Kidney tubule cell (primary cell): ENCODE measurements around the gene CPO.

Source experiments
- DNase-seq: peaks from one replicate; pipeline ENCODE4 v3.0.0-alpha.2; 2018; ENCODE audit warnings: low spot score

CPO gene

DNA sequence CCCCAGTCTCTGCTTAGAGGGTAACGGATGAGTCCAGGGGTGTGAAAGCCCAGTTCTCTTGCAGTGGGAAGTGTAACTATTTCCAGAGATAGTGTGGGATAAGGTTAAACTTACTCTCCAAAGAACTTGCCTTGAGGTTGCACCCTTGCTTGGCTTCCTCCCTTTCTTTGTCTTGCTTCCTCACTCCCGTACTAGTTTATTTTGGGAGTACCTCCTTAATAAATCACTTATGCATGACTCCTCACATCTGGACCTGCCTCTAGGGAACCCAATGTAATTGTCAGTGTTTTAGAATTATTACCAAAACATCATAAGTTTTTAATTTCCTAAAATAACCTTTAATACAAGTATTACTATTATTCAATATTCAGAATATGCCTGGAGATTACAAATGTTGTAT is 35.2 kb downstream of the CPO start:
- DNase-seq = no peak

DNA sequence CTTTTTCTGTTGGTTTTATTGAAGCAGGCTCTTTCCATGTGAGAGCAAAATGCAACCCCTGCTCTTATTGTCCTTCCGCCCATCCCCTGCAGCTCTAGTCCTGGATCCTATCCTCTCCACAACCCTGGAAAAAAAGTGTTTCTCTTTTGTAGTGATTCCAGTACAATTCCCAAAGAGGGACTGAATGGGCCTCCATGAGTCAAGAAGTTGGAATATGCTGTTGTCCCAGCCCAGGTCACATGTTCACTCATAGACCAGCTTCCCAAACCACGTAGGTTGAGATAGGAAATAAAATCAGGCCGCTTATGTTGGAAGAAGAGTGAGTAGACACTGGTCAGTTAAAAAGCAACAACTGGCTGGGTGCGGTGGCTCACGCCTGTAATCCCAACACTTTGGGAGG is 39.4 kb downstream of the CPO start:
- no peak for DNase-seq

DNA sequence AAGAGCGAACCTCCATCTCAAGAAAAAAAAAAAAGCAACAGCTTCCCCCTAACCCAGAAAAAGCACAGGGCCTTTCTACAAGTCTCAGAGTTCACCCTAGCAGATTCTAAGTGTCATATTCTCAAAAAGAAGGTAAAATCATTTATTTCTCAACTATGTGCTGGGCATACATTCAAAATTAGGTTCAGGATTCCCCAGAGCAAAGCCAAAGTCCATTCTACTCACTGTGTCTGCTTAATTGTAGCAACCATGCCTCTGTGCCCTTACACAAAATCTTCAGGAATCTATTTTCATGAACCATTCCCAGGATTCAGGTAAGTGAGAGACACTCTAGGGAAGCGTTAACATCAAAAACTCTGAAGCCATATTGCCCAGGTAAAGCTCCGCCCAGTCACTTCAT is 40.0 kb downstream of the CPO start:
- no peak for DNase-seq

DNA sequence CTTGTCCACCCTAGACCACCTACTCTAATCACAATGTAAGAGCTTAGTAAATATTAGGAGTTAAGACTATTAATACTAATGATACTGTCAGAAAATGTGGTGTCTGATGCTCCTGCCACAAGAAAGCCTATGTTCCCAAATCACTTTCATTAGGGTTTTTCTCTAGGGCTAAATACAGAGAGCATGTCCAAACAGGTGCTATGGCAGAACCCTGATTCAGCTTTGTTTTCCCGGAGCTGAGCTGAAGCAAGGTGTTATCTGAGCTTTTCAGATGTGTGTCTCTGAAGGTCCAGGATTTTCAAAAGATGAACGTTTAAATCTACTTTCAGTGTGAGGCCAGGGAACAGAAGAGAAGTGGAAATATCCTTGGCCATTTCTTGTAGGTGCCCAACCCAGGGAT is 40.6 kb downstream of the CPO start:
- no peak for DNase-seq

DNA sequence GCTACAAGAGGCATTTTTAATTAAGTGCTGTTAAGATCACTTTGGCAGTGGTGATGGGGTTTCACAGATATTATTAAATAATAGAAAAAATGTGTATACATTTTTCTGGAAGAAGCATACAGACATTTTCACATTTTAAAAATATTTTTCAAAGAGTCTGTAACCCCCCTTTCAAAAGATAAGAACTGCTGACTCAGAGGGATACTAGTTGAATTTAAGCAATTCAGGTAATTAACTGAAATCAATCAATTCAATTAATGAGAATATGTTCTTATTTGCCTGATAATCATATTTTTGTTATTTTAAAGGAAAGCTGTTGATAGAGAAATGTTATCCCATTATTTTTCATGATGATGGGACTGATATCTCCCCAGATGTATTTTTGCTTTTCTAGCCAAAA is 41.1 kb downstream of the CPO start:
- DNase-seq = no peak

DNA sequence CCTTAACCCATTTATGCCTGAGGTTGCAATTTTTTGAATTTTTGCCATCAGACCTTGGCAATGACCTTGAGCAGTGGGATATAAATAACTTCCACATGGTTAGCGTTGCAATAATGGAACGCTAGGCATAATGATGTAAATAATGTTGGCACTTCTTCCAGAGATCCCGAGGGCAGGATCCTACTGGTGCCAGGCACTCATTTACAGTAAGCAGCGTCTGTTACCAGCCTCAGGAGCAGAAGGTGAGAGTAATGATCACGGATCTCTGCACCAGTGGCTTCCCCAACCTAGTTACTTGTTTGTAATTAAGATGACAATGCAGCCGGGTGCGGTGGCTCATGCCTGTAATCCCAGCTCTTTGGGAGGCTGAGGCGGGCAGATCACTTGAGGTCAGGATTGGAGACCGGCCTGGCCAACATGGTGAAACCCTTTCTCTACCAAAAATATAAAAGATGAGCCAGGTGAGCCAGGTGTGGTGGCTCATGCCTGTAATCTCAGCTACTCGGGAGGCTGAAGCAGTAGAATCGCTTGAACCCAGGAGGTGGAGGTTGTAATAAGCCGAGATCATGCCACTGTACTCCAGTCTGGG is 41.9 kb downstream of the CPO start:
- DNase-seq = peak; percentile 23

DNA sequence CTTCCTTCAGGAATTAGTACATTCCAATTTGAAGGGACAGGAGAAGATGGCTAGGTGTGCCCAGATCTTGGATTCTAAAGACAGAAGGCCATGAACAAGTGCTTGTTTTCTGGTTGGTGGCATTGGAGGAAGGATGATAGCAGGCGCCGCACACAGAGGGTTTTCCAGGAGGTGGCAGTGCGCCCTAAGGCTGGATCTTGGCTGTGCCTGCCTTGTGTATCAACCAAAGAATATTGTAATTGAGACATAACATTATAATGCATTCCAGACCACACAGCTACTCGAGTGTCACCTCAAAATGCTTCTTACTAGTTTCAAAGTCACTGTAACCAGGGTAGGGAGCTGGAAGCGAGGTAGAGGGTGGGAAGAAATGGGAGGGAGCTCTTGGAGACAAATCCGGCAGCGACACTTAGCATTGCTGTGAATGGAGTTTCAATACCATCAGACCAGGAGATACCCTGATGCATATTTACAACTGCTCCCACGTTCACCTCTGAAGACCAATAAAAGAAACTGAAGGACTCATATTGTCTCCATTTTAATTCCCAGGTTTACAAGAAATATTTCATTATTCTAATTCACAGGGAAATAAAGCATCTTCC is 42.5 kb downstream of the CPO start:
- peak; percentile 70 for DNase-seq

DNA sequence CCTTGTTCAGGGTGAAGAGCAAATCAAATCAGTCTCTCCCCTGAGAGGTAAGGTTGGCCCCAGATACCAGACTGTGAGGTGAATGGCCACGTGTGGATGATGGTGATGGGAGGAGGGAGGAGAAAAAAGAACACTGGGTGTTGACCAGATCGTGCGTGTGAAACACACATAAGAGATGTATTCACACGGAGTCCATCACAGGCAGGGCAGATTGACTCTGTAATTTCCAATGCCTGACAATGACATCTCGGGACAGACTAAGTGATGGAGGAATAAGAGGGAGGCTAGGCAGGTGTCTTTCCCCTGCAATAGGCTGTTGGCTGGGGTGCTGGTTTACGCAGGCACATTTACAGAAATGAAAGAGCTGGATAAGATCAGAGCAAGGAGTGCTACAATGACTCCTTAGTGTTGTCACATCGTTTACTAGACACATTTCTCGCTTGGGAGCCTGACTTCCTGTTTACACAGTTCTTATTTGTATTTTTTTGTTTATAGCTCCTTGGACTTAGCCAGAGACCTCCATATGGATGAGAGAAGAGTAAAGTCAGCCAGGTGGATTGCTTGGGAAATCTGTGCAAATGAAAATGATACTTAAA is 43.1 kb downstream of the CPO start:
- no peak for DNase-seq

DNA sequence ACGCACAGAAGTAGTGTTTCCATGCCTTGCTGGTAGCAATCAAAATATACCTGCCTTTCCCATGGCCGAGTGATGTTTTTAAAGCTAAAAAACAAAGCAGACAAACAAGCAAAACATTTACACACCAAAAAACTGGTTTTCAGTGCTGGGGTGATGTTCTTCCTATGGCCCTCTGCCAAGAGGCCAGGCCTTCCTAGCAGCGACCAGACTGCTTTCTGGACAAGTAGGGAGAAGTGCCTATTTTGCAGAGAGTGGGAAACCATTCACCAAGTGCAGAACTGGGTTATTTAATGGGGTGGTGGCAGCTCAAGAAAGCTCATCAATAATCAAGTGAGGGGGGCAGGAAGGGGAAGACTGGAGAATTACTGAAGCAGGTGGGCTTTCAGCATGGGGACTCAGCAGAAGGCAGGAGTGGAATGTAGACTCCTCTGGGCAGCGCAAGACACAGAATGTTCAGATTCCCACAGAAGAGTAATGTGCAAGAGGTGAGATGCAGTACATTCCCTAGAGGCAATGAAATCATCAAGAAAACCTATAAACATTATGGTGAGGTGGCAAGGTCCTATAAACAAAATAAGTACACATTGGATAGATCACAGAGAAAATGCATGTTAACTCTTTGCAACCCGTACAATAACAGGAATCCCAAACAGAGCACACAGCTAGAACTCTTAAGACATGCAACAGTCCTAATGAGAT is 44.0 kb downstream of the CPO start:
- DNase-seq = no peak

DNA sequence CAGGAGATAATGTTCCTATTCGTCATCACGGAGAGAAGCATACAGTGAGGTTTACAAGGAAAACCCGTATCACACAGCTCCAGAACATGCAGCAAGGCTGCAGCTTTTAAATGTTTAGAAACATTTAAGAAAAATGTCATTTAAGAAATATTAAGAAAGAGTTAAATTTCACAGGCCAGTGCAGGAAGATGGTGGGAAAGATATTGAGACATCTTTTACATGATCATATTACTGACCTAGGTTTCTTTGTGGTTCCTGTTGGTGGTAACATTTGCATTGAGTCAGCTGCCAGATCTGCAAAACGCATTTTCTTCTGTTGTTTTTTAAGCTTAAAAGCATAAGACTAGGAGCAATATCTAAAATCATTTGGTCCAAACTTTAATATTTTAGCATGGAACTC is 44.9 kb downstream of the CPO start:
- no peak for DNase-seq

DNA sequence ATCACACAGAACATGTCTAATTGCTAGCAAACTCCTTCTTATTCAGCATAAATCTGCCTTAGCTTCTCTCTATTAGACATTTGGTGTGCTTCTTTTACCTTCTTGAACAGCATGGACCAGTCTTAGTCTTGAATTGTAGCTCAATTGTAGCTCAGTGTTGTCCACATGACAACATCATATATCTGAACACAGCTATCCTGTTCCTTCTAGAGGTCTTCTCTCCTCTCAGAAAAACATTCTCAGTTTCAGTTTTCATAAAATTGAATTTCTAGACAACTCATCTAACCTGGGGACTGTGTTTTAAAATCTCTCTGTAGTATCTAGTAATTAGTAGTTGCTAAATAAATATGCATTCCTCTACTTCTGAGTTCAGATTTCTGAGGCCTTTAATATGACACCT is 47.6 kb downstream of the CPO start:
- DNase-seq = no peak

DNA sequence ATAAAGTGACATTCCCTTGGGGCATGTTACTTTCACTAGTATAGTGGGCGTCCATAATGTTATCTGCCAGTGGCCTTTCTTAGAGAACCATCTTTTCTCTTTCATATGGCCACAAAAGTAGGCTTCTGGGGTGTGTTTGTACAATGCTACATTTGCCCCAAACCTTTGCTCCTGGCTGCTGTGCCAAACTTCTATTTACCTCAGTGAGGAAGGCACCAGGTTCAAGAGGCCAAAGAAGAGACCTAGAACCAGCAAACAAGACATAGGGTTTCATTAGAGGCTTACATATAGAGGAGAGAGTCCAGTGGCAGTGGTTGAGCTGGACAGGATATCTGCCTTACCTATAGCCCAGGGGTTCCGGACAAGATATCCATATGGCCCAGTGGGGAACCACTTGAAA is 48.5 kb downstream of the CPO start:
- no peak for DNase-seq

DNA sequence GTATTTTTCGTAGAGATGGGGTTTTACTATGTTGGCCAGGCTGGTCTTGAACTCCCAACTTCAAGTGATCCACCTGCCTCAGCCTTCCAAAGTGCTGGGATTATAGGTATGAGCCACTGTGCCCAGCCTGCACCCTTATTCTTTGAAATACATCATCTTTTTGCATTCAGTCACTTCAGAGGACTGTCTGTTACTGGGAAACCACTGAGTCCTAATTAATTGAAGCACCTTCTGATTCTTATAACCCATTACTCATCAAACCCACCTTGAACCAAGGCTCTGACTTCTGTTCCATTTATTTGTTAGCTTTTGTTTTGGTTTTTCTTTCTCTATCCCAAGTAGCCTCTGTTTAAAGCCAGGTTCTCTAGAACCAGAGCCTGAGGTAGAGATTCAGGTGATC is 49.6 kb downstream of the CPO start:
- no peak for DNase-seq

DNA sequence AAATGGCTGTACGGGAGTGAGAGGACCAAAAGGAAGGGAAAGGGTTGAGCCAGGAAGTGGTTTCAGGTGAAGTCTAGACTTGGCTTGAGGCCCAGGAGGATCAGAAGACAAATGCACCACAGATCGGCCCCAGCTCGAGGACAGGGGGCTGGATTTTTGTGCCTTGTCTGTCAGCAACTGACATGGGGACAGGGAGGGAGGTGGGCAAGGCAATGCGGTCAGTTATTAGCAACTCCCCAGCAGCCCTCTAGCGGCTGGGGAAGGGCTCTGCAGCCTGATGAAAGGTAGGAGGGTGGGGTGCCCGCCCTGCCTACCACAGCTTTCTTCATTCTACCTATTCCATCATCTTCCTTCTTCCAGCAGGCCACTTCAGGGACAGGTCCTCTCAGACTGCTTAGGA is 50.0 kb downstream of the CPO start:
- peak; percentile 54 for DNase-seq

DNA sequence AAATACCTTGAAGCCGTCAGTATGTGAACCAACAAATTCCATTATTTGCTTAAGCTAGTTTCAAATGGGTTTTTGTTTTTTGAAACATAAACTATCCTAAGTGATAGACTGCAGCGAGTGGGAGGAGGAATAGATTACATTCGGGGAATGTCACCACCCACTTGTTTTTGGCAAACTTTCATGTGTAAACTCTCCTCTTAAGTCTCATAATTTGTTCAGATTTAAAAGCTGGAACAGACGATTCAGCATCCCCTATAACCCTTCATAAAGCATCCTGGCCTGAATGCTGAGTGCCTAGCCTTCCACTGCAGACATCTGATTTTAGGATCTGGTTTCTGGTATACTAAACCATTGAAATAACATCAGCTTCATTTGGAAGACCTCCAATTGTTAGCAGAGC is 51.0 kb downstream of the CPO start:
- DNase-seq = no peak

DNA sequence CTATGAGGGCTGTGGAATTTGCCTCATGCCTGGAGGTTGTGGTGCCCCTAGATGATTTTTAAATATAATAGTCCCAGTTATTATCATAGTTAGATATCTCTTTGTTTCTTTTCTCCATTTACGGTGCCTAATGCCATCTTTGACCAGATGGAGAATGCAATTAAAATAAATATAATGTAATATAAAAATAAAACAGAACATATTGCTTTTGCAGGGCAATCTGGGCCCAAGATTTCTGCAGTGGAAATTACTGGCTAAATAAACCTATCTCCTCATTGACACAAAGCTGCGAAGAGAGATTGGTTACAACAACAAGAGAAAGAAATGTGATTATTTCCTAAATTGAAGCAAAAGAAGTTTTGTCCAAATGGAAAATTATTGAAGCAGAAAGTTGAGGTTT is 51.8 kb downstream of the CPO start:
- DNase-seq = no peak

DNA sequence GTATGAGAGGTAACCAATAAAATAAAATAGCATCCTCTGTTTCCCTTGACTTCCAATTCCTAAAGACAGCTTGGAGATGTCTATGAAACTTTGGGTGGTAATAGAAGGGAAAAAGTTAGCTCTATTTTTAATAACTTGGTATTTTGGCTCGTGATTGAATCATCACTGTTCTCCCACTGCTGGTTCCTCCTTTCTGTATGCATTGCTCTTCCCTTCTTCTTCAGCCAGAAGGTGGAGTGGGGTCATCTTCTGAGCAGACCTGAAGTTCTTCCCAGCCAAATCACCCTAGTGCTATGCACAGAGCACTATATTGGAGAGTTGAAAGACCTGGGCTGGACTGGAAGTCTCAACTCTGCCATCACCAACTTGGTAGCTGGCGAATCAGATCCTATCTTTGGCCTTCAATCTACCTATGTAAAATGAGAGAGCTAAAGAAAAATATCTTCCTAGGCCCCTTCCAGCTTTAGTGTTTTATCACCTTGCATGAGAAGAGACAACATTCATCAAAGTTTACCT is 54.1 kb downstream of the CPO start:
- no peak for DNase-seq

DNA sequence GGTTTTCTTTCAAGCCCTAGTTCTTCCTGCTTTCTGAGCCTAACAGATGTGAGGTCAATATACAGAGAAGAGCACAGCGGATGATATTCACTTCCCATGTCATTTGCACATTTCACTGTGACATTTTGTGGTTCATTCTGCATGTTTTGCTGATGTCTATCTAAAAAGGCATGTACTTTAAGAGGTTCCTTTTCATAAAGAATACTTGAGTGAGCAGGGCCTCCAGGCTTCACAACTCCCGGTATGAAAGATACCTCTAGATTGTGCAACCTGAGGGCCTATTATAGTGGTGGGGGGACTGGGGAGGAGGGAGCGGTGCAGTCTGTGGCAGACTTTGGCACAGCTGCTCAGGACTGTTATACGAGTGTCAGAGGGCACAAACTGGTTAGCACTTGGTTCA is 54.6 kb downstream of the CPO start:
- no peak for DNase-seq

DNA sequence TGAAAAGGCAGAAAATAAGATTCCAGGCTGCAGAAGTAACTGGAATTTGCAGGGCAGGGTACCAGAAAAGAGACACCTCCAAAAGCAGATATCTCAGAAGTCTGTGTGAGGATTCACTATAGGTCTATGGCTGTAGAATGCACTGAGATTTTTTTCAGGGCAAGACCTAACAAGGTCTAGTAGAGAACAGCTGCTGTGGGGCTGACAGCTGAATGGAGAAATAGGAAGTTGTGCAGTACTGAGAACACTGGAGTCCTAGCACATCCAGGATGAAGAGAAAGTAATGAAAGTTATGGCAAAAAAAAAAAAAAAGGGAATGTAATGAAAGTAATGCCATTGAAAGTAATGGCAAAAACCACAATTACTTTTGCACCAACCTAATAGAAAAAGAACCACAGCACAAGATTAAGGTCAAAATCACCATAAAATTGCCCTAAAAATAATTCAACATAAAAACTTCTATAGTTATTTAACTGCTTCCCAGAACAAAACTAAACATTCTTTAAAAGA is 57.3 kb downstream of the CPO start:
- no peak for DNase-seq

DNA sequence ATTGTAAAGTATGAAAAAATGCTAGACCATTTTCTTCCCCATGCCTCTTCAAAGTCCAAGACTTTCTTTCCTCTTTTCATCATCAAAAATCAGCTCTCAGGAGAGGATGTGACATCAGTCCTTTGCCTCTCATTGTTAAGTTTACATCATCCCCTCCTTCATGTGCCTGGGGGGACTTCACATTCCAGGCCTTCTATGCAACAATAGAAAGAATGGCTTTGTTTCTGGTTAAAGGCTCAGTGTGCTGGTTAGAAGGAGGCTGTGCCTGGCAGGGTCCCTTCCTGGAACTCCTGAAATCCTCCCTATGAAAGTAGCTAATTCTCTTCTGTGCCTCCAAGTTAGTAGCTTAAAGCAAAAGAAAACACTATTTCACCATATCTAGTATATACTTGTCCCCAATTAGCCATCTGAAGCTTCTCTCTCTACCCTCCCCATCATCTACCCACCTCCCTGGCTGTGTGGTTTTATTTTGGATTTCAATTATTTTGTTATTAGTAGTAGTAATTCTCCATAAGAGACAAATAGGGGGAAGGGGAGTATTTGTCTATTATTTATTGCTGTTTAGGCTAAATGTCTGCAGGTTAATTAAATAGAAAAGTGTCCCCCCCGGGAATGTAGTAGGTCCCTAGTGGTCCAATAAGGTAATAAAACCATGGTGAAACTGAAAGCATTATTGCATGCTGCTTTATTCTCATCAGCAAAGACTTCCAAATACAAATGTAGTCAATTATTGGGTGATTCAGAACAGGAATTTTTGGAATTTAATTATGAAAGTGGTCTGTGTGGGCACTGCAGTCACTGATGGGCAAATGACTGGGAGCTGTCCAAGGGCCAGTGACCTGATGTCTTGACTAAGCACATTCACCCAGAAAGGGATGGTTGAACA is 69.0 kb downstream of the CPO start:
- DNase-seq = peak; percentile 76

DNA sequence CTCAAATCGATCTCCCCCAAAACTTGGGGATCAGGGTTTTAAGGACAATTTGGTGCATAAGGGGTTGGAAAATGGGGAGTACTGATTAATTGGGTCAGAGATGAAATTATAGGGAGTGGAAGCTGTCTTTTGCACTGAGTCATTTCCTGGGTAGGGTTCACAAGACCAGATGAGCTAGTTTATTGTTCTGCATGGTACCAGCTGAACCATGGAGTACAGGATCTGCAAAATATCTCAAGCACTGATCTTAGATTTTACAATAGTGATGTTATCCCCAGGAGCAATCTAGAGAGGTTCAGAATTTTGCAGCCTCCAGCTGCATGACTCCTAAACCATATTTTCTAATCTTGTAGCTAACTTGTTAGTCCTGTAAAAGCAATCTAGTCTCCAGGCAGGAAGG is 73.1 kb downstream of the CPO start:
- DNase-seq = peak; percentile 48

DNA sequence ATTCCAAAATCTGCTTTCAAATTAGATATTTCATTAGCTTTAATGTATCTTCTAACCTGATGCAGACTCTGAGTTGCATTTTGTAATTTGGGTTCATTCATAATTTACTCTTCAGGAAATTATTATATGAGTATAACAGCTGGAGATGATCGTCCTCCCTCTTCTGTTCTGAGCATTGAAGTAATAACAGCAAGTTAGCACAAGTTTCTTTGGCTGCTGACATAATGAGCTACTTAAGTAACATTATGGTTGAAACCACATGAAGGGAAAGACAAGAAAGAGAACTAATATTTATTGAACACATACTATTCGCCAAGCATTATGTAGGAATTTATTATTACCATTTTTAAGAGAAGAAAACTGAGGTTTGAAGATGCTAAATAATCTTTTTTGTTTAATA is 75.1 kb downstream of the CPO start:
- no peak for DNase-seq
